HS-27A (cell line): ENCODE results near the gene LAP3.
"Not testable (repeated sequence)": the region's sequence is repeated elsewhere in the genome, so short reads cannot be mapped to it uniquely, and the experiment has no call there.

Experiments used
- DNase-seq: peaks from one replicate; pipeline ENCODE4 v3.0.0-alpha.2; 2012; ENCODE audit warnings: low read depth, missing footprints

Gene LAP3

GRCh38 chr4:17562157-17562556 lies 14.8 kb upstream of the LAP3 start:
- DNase-seq, result no peak

- DNase-seq, result no peak
Measured at GRCh38 chr4:17565846-17566245, 11.2 kb upstream of the LAP3 start.

- DNase-seq, result no peak
Measured at GRCh38 chr4:17567271-17567670, 9.7 kb upstream of the LAP3 start.

- DNase-seq, result no peak
Measured at GRCh38 chr4:17574206-17574605, 2.8 kb upstream of the LAP3 start.

- not testable (repeated sequence) for DNase-seq
Measured at GRCh38 chr4:17575177-17575576, 1.8 kb upstream of the LAP3 start.

- DNase-seq, result no peak
Measured at GRCh38 chr4:17577665-17578481, 875 bp downstream of the LAP3 start.

GRCh38 chr4:17578482-17578891 lies 1.5 kb downstream of the LAP3 start:
- no peak for DNase-seq

GRCh38 chr4:17580969-17581368 lies 4.0 kb downstream of the LAP3 start:
- no peak for DNase-seq

GRCh38 chr4:17583276-17583675 lies 6.3 kb downstream of the LAP3 start:
- DNase-seq, result no peak

GRCh38 chr4:17583941-17584340 lies 6.9 kb downstream of the LAP3 start:
- no peak for DNase-seq

- DNase-seq, result no peak
Measured at GRCh38 chr4:17584521-17585213, 7.7 kb downstream of the LAP3 start.

GRCh38 chr4:17587094-17587822 lies 10.3 kb downstream of the LAP3 start:
- no peak for DNase-seq

- no peak for DNase-seq
Measured at GRCh38 chr4:17589355-17589754, 12.4 kb downstream of the LAP3 start.

- DNase-seq, result no peak
Measured at GRCh38 chr4:17595471-17596005, 18.5 kb downstream of the LAP3 start.

GRCh38 chr4:17597517-17597916 lies 20.5 kb downstream of the LAP3 start:
- DNase-seq, result no peak

- DNase-seq, result no peak
Measured at GRCh38 chr4:17599826-17600225, 22.8 kb downstream of the LAP3 start.

- DNase-seq, result no peak
Measured at GRCh38 chr4:17605236-17605635, 28.2 kb downstream of the LAP3 start.

- no peak for DNase-seq
Measured at GRCh38 chr4:17613761-17614415, 36.9 kb downstream of the LAP3 start.

GRCh38 chr4:17614416-17615299 lies 37.7 kb downstream of the LAP3 start, which contains the start of gene MED28:
Gene MED28 (plus strand): TSS chr4:17614641. CDS start chr4:17614655, 14 bp downstream.
- peak; percentile 86 for DNase-seq

- DNase-seq, result no peak
Measured at GRCh38 chr4:17616283-17616682, 39.3 kb downstream of the LAP3 start.

GRCh38 chr4:17618926-17619325 lies 41.9 kb downstream of the LAP3 start:
- no peak for DNase-seq
